PC-9 (cell line): ENCODE measurements around the gene RNF144A.

Experiments used
- EZH2 ChIP-seq: fragments of 200-600 bp; sonication (generic); IDR thresholded peaks from 2 replicates; pipeline ENCODE4 v1.8.0; 2017; ENCODE audit warnings: antibody characterized with exemption, low read depth
- TF ChIP-seq, protein P1 (sequence below): fragments of 200-600 bp; sonication (generic); conservative IDR thresholded peaks from 2 replicates; pipeline ENCODE4 v1.6.1; 2017; ENCODE audit warnings: mixed run types, antibody characterized with exemption, mild to moderate bottlenecking, moderate library complexity

DNA sequence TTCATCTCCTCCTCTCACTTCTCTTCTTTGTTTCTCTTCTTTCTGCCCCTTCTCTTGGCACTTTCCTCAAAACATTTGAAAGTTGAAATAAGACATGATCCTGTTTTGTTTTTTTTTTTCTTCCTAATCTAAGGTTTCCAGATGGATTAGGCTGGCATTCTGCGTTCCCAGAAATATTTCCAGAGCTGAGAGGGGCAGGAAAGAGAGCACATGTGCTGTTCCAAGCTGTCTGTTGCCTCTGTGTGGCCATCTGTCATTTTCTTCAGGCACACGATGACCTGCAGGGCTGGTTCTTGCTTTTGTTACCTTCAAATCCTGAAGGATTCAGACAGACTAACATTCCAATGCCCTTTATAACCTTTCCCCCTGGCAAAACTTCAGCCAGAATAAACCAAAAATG lies 142.9 kb downstream of the RNF144A start:
- TF ChIP-seq, protein P1, sequence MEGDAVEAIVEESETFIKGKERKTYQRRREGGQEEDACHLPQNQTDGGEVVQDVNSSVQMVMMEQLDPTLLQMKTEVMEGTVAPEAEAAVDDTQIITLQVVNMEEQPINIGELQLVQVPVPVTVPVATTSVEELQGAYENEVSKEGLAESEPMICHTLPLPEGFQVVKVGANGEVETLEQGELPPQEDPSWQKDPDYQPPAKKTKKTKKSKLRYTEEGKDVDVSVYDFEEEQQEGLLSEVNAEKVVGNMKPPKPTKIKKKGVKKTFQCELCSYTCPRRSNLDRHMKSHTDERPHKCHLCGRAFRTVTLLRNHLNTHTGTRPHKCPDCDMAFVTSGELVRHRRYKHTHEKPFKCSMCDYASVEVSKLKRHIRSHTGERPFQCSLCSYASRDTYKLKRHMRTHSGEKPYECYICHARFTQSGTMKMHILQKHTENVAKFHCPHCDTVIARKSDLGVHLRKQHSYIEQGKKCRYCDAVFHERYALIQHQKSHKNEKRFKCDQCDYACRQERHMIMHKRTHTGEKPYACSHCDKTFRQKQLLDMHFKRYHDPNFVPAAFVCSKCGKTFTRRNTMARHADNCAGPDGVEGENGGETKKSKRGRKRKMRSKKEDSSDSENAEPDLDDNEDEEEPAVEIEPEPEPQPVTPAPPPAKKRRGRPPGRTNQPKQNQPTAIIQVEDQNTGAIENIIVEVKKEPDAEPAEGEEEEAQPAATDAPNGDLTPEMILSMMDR, result no peak
- no peak for TF ChIP-seq EZH2
